Amniotic stem cell (primary cell): ENCODE data around the gene RNF180.
"Not testable (repeated sequence)": the region's sequence is repeated elsewhere in the genome, so short reads cannot be mapped to it uniquely, and the experiment has no call there.

Source experiments
- DNase-seq: peaks from one replicate; lab custom pipeline; 2025; lab: John Stamatoyannopoulos, UW

Gene RNF180

GRCh38 chr5:64397552-64397951, 231.9 kb downstream of the RNF180 start:
- no peak for DNase-seq

GRCh38 chr5:64398735-64399134, 233.1 kb downstream of the RNF180 start:
- not testable (repeated sequence) for DNase-seq

GRCh38 chr5:64407103-64407825, 241.6 kb downstream of the RNF180 start:
- DNase-seq: not testable (repeated sequence)

GRCh38 chr5:64417390-64417789, 251.7 kb downstream of the RNF180 start:
- no peak for DNase-seq

- DNase-seq: no peak
These were observed 252.4 kb downstream of the RNF180 start for GRCh38 chr5:64418013-64418412.
